GM18505 (cell line): ENCODE measurements around the gene ZAP70.

Experiments used
- ATAC-seq: cut with Tn5 transposase; IDR thresholded peaks from one replicate; pipeline ENCODE4 v1.9.1; 2021; ENCODE audit not compliant: unreplicated experiment
- POLR2A ChIP-seq: IDR thresholded peaks from 4 replicates; pipeline ENCODE4 v1.6.1; 2011; ENCODE audit warnings: borderline replicate concordance; ENCODE audit not compliant: insufficient read depth, insufficient read length; ENCODE audit errors: extremely low read depth

The ZAP70 gene

GRCh38 chr2:97769308-97769707 lies 55.9 kb downstream of the ZAP70 start:
- ATAC-seq = no peak
- TF ChIP-seq POLR2A = no peak

- ATAC-seq = no peak
- TF ChIP-seq POLR2A = no peak
Measured at GRCh38 chr2:97769711-97770110, 56.3 kb downstream of the ZAP70 start.

GRCh38 chr2:97770445-97770844 lies 57.1 kb downstream of the ZAP70 start:
- no peak for TF ChIP-seq POLR2A
- ATAC-seq = no peak

GRCh38 chr2:97774425-97774824 lies 61.0 kb downstream of the ZAP70 start:
- ATAC-seq = no peak
- TF ChIP-seq POLR2A = no peak

- ATAC-seq = no peak
- TF ChIP-seq POLR2A = no peak
Measured at GRCh38 chr2:97775074-97775473, 61.7 kb downstream of the ZAP70 start.

GRCh38 chr2:97779141-97779540 lies 65.8 kb downstream of the ZAP70 start:
- TF ChIP-seq POLR2A = no peak
- ATAC-seq = no peak

- ATAC-seq = no peak
- no peak for TF ChIP-seq POLR2A
Measured at GRCh38 chr2:97781981-97782380, 68.6 kb downstream of the ZAP70 start.

GRCh38 chr2:97784953-97785352 lies 71.6 kb downstream of the ZAP70 start:
- no peak for ATAC-seq
- TF ChIP-seq POLR2A = no peak

GRCh38 chr2:97785818-97786217 lies 72.4 kb downstream of the ZAP70 start:
- no peak for TF ChIP-seq POLR2A

GRCh38 chr2:97788986-97789644 lies 75.7 kb downstream of the ZAP70 start:
- no peak for TF ChIP-seq POLR2A
- no peak for ATAC-seq

More at GRCh38 chr2:97785818-97786217, 72.4 kb downstream of the ZAP70 start:
- no peak for ATAC-seq
